Mucosa of gallbladder (tissue), 1 donor: ENCODE measurements around the gene PCDHGB1. TPM values are rescaled to one million over a fixed set of nuclear protein-coding genes. Genes with fewer than 3 reads are reported as not detected.
"Not testable (repeated sequence)": the region's sequence is repeated elsewhere in the genome, so short reads cannot be mapped to it uniquely, and the experiment has no call there.

ENCODE experiments used
- DNase-seq: peaks from one replicate; pipeline ENCODE4 v3.0.0-alpha.2; 2020; ENCODE audit warnings: low spot score
- total RNA-seq: library from RNA; stranded (reverse); gene quantifications from one replicate; pipeline ENCODE4 v1.2.1, GENCODE V29; 2021
- donor health status: DM: no; HTN: no; CAD: no.

PCDHGB1 gene
- total RNA-seq, 1 donor from 2014 or later: 4.6 TPM

DNA sequence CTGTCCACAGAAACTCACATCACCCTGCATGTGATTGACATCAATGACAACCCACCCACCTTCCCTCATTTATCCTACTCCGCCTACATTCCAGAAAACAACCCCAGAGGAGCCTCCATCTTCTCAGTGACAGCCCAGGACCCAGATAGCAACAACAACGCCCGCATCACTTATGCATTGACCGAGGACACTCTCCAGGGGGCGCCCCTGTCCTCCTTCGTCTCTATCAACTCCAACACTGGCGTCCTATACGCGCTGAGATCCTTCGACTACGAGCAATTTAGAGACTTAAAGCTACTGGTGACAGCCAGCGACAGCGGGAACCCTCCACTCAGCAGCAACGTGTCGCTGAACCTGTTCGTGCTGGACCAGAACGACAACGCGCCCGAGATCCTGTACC is 4.6 kb upstream of the PCDHGB1 start:
- DNase-seq: no peak

DNA sequence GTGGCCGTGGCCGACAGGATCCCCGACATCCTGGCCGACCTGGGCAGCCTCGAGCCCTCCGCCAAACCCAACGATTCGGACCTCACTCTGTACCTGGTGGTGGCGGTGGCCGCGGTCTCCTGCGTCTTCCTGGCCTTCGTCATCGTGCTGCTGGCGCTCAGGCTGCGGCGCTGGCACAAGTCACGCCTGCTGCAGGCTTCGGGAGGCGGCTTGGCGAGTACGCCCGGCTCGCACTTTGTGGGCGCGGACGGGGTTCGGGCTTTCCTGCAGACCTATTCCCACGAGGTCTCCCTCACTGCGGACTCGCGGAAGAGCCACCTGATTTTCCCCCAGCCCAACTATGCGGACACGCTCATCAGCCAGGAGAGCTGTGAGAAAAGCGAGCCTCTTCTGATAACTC is 3.9 kb upstream of the PCDHGB1 start:
- not testable (repeated sequence) for DNase-seq

GRCh38 chr5:141351591-141351990 is 1.7 kb downstream of the PCDHGB1 start:
- no peak for DNase-seq

DNA sequence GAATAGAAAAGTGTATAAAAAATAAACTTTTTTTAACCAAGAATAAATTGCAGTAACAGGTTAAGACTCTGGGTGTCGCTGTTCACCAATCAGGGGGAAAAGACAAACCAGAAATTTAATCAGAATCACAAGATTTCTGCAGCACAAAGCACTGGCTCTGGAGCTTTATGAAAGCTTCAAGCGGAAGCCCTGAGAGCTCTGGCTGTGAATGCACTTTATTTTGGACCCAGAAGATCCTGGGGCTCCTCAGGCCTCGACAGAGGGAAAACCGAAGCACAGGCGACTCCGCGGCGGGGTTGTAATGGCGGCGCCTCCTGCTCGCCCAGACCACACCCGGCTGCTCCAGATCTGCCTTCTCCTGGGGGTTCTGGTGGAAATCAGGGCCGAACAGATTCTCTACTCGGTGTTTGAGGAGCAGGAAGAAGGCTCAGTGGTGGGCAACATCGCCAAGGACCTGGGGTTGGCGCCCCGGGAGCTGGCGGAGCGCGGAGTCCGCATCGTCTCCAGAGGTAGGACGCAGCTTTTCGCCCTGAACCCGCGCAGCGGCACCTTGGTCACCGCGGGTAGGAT is 5.1 kb downstream of the PCDHGB1 start, which contains the start of gene PCDHGA4:
TSS of gene PCDHGA4 (plus strand) at position 122 of the 570 bp plus-strand sequence. CDS start at position 209, 87 bp downstream.
- no peak for DNase-seq

DNA sequence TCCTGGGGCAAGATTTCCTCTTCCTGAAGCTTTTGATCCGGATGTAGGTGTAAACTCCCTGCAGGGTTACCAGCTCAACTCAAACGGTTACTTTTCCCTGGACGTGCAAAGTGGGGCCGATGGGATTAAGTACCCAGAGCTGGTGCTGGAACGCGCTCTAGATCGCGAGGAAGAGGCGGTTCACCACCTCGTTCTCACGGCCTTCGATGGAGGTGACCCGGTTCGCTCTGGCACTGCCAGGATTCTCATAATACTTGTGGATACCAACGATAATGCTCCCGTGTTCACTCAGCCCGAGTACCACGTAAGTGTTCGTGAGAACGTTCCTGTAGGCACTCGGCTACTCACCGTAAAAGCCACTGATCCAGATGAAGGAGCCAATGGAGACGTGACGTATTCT is 5.7 kb downstream of the PCDHGB1 start:
- no peak for DNase-seq

GRCh38 chr5:141356133-141356532 is 6.2 kb downstream of the PCDHGB1 start:
- no peak for DNase-seq

- DNase-seq: no peak
Observed at GRCh38 chr5:141356950-141357349, 7.1 kb downstream of the PCDHGB1 start.

DNA sequence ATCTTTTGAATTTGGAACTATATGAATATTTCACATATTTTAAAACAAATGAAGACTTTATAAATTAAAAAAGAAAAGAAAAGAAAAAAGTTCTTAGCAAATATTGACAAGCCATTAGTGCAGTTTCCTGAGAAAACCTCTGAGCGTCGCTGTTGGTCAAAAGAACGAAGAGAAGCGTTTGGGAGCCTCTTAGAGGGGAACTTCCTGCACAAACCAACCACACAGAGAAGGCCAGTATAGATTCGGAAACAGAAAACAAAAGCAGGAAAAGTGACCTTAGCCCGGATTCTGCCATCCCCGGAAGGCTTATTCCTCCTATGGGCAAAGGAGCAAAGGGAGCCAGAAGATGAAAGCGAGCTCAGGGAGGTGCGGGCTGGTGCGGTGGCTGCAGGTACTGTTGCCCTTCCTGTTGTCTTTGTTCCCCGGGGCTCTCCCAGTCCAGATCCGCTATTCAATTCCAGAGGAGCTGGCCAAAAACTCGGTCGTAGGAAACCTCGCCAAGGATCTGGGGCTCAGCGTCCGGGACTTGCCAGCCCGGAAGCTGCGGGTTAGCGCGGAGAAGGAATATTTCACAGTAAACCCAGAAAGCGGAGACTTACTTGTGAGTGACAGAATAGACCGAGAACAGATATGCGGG is 10.0 kb downstream of the PCDHGB1 start, which contains the start of gene PCDHGB2:
TSS of gene PCDHGB2 (plus strand) at position 205 of the 637 bp plus-strand sequence. CDS start at position 347, 142 bp downstream.
- DNase-seq: no peak

- no peak for DNase-seq
Observed at GRCh38 chr5:141360685-141361084, 10.8 kb downstream of the PCDHGB1 start.

- no peak for DNase-seq
Observed at GRCh38 chr5:141362719-141363118, 12.8 kb downstream of the PCDHGB1 start.

DNA sequence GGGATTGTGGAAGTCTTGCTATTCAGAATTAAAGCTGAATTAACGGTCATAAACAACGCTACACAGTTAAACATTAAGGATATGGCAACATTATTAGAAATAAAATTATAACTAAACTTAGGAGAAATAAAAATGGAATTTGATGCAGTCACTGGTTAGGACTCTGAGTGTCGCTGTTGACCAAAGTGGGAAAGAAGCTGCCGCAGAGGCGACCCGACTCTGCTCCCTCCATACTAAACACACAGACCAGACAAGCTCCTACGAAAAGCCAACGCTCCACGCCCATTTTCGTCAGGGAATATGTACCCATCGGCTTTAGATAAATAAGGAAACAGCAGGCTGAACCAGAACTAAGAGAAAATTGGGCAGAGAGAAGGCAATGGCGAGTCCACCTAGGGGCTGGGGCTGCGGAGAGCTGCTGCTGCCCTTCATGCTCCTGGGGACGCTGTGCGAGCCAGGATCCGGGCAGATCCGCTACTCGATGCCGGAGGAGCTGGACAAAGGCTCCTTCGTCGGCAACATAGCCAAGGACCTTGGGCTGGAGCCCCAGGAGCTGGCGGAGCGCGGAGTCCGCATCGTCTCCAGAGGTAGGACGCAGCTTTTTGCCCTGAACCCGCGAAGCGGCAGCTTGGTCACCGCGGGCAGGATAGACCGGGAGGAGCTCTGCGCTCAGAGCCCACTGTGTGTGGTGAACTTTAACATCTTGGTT is 14.2 kb downstream of the PCDHGB1 start, which contains the start of gene PCDHGA5:
TSS of gene PCDHGA5 (plus strand) at position 211 of the 709 bp plus-strand sequence. CDS start at position 380, 169 bp downstream.
- DNase-seq: no peak

DNA sequence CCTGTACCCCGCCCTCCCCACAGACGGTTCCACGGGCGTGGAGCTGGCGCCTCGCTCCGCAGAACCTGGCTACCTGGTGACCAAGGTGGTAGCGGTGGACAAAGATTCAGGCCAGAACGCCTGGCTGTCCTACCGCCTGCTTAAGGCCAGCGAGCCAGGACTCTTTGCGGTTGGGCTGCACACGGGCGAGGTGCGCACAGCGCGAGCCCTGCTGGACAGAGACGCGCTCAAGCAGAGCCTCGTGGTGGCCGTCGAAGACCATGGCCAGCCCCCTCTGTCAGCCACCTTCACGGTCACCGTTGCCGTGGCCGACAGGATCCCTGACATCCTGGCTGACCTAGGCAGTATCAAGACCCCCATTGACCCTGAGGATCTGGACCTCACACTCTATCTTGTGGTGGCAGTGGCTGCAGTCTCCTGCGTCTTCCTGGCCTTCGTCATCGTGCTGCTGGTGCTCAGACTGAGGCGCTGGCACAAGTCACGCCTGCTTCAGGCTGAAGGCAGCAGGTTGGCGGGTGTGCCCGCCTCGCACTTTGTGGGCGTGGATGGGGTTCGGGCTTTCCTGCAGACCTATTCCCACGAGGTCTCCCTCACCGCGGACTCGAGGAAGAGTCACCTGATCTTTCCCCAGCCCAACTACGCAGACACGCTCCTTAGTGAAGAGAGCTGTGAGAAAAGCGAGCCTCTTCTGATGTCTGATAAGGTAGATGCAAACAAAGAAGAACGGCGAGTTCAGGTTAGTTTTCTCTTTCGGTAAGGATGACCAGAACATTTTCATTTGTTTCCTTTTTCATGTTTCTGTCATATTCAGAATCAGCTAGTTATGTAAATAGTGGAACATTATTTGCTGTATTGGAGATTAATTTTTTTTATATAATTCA is 16.4 kb downstream of the PCDHGB1 start:
- DNase-seq: no peak

DNA sequence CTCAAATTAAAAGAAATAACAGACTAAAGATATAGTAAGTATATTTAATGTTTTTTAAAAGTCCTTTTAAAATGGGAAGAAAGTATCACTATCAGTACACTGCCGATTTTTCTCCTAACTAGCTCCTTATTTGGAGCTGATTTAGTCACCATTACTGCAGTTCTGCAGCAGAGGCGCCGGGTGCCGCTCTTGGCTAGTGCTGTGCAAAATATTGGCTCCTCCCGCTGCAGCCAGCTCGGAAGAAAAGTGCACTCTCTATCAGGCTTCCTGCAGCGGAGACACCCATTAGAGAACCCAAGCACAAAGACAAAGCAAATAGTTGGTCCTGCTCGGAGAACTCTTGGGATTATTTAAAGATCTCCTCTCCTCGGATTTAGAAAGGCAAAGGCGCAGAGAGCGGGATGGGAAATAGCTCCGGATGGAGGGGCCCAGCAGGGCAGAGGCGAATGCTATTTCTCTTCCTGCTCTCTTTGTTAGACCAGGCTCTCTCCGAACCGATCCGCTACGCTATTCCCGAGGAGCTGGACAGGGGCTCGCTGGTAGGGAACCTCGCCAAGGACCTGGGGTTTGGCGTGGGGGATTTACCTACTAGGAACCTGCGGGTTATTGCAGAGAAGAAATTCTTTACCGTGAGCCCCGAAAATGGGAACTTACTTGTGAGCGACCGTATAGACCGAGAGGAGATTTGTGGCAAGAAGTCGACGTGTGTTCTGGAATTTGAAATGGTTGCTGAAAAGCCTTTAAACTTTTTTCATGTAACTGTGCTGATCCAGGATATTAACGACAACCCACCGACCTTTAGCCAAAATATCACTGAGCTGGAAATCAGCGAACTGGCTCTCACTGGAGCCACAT is 20.3 kb downstream of the PCDHGB1 start, which contains the start of gene PCDHGB3:
TSS of gene PCDHGB3 (plus strand) at position 249 of the 855 bp plus-strand sequence. CDS start at position 402, 153 bp downstream.
- no peak for DNase-seq

DNA sequence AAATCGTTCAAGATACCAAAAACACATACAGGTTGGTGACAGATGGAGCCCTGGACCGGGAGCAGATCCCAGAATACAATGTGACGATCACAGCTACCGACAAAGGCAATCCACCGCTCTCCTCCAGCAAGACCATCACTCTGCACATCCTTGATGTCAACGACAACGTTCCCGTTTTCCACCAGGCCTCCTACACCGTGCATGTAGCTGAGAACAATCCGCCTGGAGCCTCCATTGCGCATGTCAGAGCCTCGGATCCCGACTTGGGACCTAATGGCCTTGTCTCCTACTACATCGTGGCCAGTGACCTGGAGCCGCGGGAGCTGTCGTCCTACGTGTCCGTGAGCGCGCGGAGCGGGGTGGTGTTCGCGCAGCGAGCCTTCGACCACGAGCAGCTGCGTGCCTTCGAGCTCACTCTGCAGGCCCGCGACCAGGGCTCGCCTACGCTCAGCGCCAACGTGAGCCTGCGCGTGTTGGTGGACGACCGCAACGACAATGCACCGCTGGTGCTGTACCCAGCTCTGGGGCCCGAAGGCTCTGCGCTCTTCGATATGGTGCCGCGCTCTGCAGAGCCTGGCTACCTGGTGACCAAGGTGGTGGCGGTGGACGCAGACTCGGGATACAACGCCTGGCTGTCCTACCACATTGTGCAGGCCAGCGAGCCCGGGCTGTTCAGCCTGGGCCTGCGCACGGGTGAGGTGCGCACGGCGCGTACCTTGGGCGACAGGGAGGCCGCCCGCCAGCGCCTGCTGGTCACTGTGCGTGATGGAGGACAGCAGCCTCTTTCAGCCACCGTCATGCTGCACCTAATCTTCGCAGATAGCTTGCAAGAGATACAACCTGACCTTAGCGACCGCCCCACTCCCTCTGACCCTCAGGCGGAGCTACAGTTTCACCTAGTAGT is 21.9 kb downstream of the PCDHGB1 start:
- DNase-seq: no peak

DNA sequence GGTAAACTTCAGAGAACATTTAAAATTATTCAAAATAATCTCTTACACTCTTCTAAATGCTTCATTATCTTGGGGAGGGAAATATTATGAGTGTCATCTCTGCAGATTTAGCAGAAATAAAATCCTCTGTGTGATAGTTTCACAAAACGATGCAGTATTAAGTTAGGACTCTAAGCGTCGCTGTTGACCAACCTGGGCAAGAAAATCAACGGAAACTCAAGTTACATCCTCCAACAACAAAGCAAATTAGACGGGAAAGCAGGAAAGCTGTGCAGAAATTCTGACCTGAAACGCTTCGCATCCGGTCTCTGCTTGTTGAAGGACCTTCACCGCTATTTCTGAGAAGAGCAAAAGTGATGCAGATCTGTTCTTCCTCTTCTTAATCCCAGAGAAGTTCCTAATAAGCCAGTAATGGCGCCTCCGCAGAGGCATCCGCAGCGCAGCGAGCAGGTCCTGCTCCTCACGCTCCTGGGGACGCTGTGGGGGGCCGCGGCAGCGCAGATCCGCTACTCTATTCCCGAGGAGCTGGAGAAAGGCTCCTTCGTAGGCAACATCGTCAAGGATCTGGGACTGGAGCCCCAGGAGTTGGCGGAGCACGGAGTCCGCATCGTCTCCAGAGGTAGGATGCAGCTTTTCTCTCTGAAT is 23.9 kb downstream of the PCDHGB1 start, which contains the start of gene PCDHGA6:
TSS of gene PCDHGA6 (plus strand) at position 219 of the 645 bp plus-strand sequence. CDS start at position 412, 193 bp downstream.
- no peak for DNase-seq

DNA sequence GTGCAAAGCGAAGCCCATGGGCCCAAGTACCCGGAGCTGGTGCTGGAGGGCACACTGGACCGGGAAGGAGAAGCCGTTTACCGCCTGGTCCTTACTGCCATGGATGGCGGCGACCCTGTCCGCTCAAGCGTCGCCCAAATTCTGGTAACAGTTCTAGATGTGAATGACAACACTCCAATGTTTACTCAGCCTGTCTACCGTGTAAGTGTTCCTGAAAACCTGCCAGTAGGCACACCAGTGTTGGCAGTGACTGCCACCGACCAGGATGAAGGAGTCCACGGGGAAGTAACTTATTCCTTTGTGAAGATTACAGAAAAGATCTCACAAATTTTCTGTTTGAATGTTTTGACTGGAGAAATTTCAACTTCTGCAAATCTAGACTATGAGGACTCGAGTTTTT is 24.7 kb downstream of the PCDHGB1 start:
- no peak for DNase-seq

DNA sequence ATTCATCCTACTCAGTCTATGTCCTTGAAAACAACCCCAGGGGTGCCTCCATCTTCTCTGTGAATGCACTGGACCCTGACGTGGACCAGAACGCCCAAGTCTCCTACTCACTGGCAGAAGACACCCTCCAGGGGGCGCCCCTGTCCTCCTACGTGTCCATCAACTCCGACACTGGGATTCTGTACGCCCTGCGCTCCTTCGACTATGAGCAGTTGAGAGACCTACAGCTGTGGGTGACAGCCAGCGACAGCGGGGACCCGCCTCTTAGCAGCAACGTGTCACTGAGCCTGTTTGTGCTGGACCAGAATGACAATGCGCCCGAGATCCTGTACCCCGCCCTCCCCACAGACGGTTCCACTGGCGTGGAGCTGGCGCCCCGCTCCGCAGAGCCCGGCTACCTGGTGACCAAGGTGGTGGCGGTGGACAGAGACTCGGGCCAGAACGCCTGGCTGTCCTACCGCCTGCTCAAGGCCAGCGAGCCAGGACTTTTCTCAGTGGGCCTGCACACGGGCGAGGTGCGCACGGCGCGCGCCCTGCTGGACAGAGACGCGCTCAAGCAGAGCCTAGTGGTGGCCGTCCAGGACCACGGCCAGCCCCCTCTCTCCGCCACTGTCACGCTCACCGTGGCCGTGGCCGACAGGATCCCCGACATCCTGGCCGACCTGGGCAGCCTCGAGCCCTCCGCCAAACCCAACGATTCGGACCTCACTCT is 25.7 kb downstream of the PCDHGB1 start:
- DNase-seq: not testable (repeated sequence)
